HCT116 (cell line): Measurements from ENCODE around the gene BAG2. TPM values are rescaled to one million over a fixed set of nuclear protein-coding genes. Genes with fewer than 3 reads are reported as not detected.
A peak's percentile ranks its signal among the peaks of the same experiment; 100 is the strongest.

Experiments
- ATAC-seq: fragments of 200-7000 bp; cut with Tn5 transposase; 2 replicates; pipeline ENCODE4 v1.9.1; 2020; ENCODE audit warnings: mild to moderate bottlenecking, moderate library complexity
- BruUV-seq: library from RNA; stranded (reverse); fragments of 400-500 nt; replicated peaks from 2 replicates; lab custom pipeline; 2021; lab: Mats Ljungman, UMichigan
- CTCF ChIA-PET: fragments of 300-600 bp; sonication (Branson Sonifier 250); formaldehyde crosslinking; loops from one replicate; lab custom pipeline; 2021; ENCODE audit warnings: antibody characterized with exemption; lab: Charles Lee
- POLR2A ChIA-PET: fragments of 300-600, 350-600 bp; sonication (Branson Sonifier 250); formaldehyde crosslinking; loops from one replicate; lab custom pipeline; 2021; ENCODE audit warnings: antibody characterized with exemption; lab: Charles Lee
- RAD21 ChIA-PET, 2 experiments: fragments of 300-600 bp; sonication (Branson Sonifier 250); formaldehyde crosslinking; loops; one replicate each; lab custom pipeline; 2023; ENCODE audit warnings: low total read pairs in 2 of 2; ENCODE audit not compliant: uncharacterized antibody in 2 of 2, unreplicated experiment in 2 of 2, low non-redundant PET in 1 of 2; lab: Charles Lee
- DNase-seq: peaks from one replicate; pipeline ENCODE4 v3.0.0-alpha.2; 2010; ENCODE audit warnings: low read depth, low spot score
- H2AFZ ChIP-seq: fragments of 200-600 bp; shearing (Covaris generic), sonication (generic); 2 replicates; pipeline ENCODE4 v1.6.1; 2017; ENCODE audit warnings: low read depth, mixed run types, mixed read lengths, antibody characterized with exemption, low read length; ENCODE audit not compliant: poor library complexity, severe bottlenecking
- H3K27ac ChIP-seq: 2 replicates; pipeline ENCODE4 v1.5.1; 2012; ENCODE audit warnings: low read depth, low read length
- H3K27me3 ChIP-seq: fragments of 200-600 bp; sonication (generic); 2 replicates; pipeline ENCODE4 v1.6.1; 2016; ENCODE audit warnings: mixed run types, low read length, mixed read lengths; ENCODE audit not compliant: insufficient read depth
- H3K36me3 ChIP-seq, 2 experiments: fragments of 200-500 bp in 1 of 2; fragments of 200-600 bp in 1 of 2; sonication (Bioruptor generic) in 1 of 2; sonication (generic) in 1 of 2; 2 replicates each; pipeline versions ENCODE4 v1.5.1 to v1.6.1; 2014 to 2016; ENCODE audit warnings: low read length in 2 of 2, inconsistent platforms in 1 of 2, mixed read lengths in 1 of 2, mixed run types in 1 of 2; ENCODE audit not compliant: insufficient read depth in 2 of 2, control insufficient read depth in 1 of 2
- H3K4me1 ChIP-seq, 2 experiments: fragments of 200-600 bp in 1 of 2; sonication (generic) in 1 of 2; 2 replicates each; pipeline versions ENCODE4 v1.5.1 to v1.6.1; 2012 to 2017; ENCODE audit warnings: low read length in 2 of 2, inconsistent platforms in 1 of 2, mild to moderate bottlenecking in 1 of 2, mixed read lengths in 1 of 2, mixed run types in 1 of 2, moderate library complexity in 1 of 2; ENCODE audit not compliant: insufficient read depth in 2 of 2, control insufficient read depth in 1 of 2
- H3K4me2 ChIP-seq: fragments of 200-600 bp; sonication (generic); 2 replicates; pipeline ENCODE4 v1.6.1; 2017; ENCODE audit warnings: mixed run types, low read length, mixed read lengths
- H3K4me3 ChIP-seq, 2 experiments: fragments of 200-600 bp in 1 of 2; sonication (generic) in 1 of 2; replicated peaks in 1 of 2; 2 replicates each; pipeline ENCODE4 v1.5.1; 2011 to 2016; ENCODE audit warnings: low read length in 2 of 2, control low read depth in 1 of 2, low read depth in 1 of 2, mild to moderate bottlenecking in 1 of 2, mixed read lengths in 1 of 2, mixed run types in 1 of 2
- H3K79me2 ChIP-seq: fragments of 200-600 bp; sonication (generic); 2 replicates; pipeline ENCODE4 v1.6.1; 2017; ENCODE audit warnings: mild to moderate bottlenecking, mixed run types, low read length, moderate library complexity, mixed read lengths; ENCODE audit not compliant: insufficient read depth
- H3K9ac ChIP-seq: fragments of 200-600 bp; sonication (generic); 2 replicates; pipeline ENCODE4 v1.6.1; 2016; ENCODE audit warnings: low read length, mixed read lengths
- H3K9me2 ChIP-seq: fragments of 200-600 bp; sonication (generic), shearing (Covaris generic); 2 replicates; pipeline ENCODE4 v1.6.1; 2017; ENCODE audit warnings: mixed run types, mild to moderate bottlenecking, moderate library complexity; ENCODE audit not compliant: insufficient read depth
- H3K9me3 ChIP-seq, 2 experiments: fragments of 200-500 bp in 1 of 2; fragments of 200-600 bp in 1 of 2; sonication (Bioruptor generic) in 1 of 2; sonication (generic) in 1 of 2; 2 replicates each; pipeline ENCODE4 v1.6.1; 2014 to 2017; ENCODE audit warnings: low read length in 2 of 2, mixed read lengths in 2 of 2, inconsistent platforms in 1 of 2, low read depth in 1 of 2, mild to moderate bottlenecking in 1 of 2, mixed run types in 1 of 2, moderate library complexity in 1 of 2; ENCODE audit not compliant: control insufficient read depth in 1 of 2, insufficient read depth in 1 of 2
- H4K20me1 ChIP-seq: fragments of 200-600 bp; sonication (generic), shearing (Covaris generic); 2 replicates; pipeline ENCODE4 v1.6.1; 2017; ENCODE audit warnings: mixed run types, mild to moderate bottlenecking, moderate library complexity; ENCODE audit not compliant: insufficient read depth
- ATF3 ChIP-seq: IDR thresholded peaks from 2 replicates; pipeline ENCODE4 v1.6.1; 2012
- CBX3 ChIP-seq: IDR thresholded peaks from 2 replicates; pipeline ENCODE4 v1.6.1; 2012; ENCODE audit warnings: low read depth
- CTCF ChIP-seq, 3 experiments: fragments of 200-600 bp in 1 of 3; sonication (generic) in 1 of 3; IDR thresholded peaks in 2 of 3; conservative IDR thresholded peaks in 1 of 3; 2 replicates each; pipeline ENCODE4 v1.5.1; 2012 to 2017; ENCODE audit warnings: low read depth in 2 of 3, low read length in 2 of 3, antibody characterized with exemption in 1 of 3, borderline replicate concordance in 1 of 3, control low read depth in 1 of 3, mild to moderate bottlenecking in 1 of 3, mixed read lengths in 1 of 3, mixed run types in 1 of 3, moderate library complexity in 1 of 3; ENCODE audit not compliant: insufficient read depth in 1 of 3
- EGR1 ChIP-seq: IDR thresholded peaks from 2 replicates; pipeline ENCODE4 v1.6.1; 2012; ENCODE audit warnings: low read depth
- EZH2 ChIP-seq: fragments of 200-600 bp; sonication (generic); IDR thresholded peaks from 2 replicates; pipeline ENCODE4 v1.6.1; 2017; ENCODE audit warnings: antibody characterized with exemption, mixed run types
- EZH2phosphoT487 ChIP-seq: fragments of 200-600 bp; IDR thresholded peaks from 2 replicates; pipeline ENCODE4 v1.6.1; 2018; ENCODE audit warnings: antibody characterized with exemption, borderline replicate concordance
- FOSL1 ChIP-seq: IDR thresholded peaks from 2 replicates; pipeline ENCODE4 v1.6.1; 2012; ENCODE audit warnings: low read depth
- JUND ChIP-seq: IDR thresholded peaks from 2 replicates; pipeline ENCODE4 v1.6.1; 2012
- MAX ChIP-seq: IDR thresholded peaks from 2 replicates; pipeline ENCODE4 v1.6.1; 2012
- POLR2A ChIP-seq: IDR thresholded peaks from 2 replicates; pipeline ENCODE4 v1.7.0; 2011; ENCODE audit warnings: borderline replicate concordance; ENCODE audit not compliant: insufficient read depth, insufficient read length; ENCODE audit errors: extremely low read depth
- POLR2AphosphoS5 ChIP-seq: IDR thresholded peaks from 2 replicates; pipeline ENCODE4 v1.6.1; 2011; ENCODE audit warnings: mild to moderate bottlenecking, low read depth, low read length, moderate library complexity
- RAD21 ChIP-seq: IDR thresholded peaks from 2 replicates; pipeline ENCODE4 v1.6.1; 2012; ENCODE audit warnings: low read depth, mild to moderate bottlenecking
- REST ChIP-seq: IDR thresholded peaks from 2 replicates; pipeline ENCODE4 v1.6.1; 2012; ENCODE audit warnings: low read depth
- SIN3A ChIP-seq: IDR thresholded peaks from 2 replicates; pipeline ENCODE4 v1.6.1; 2012; ENCODE audit warnings: low read depth
- SRF ChIP-seq: IDR thresholded peaks from 2 replicates; pipeline ENCODE4 v1.6.1; 2012; ENCODE audit warnings: low read depth
- YY1 ChIP-seq: IDR thresholded peaks from 2 replicates; pipeline ENCODE4 v1.6.1; 2011; ENCODE audit warnings: low read length, low read depth, moderate library complexity, mild to moderate bottlenecking; ENCODE audit not compliant: insufficient replicate concordance; ENCODE audit errors: extremely low read depth
- ZBTB33 ChIP-seq: IDR thresholded peaks from 2 replicates; pipeline ENCODE4 v1.6.1; 2011; ENCODE audit warnings: mild to moderate bottlenecking, low read length, moderate library complexity; ENCODE audit not compliant: insufficient replicate concordance; ENCODE audit errors: extremely low read depth
- ZFX ChIP-seq: fragments of 450-650 bp; IDR thresholded peaks from 2 replicates; pipeline ENCODE4 v1.6.1; 2017
- ZNF274 ChIP-seq: fragments of 200-500 bp; sonication (Bioruptor generic); IDR thresholded peaks from 2 replicates; pipeline ENCODE4 v1.6.1; 2014; ENCODE audit warnings: mild to moderate bottlenecking, low read depth, low read length, inconsistent platforms
- intact Hi-C: fragments of 100-400 bp; cut with micrococcal nuclease; formaldehyde crosslinking; loops from 2 replicates; pipeline ENCODE4 v1.10.0; 2022
- total RNA-seq: library from RNA; stranded (reverse); gene quantifications from one replicate; pipeline ENCODE4 v1.2.1, GENCODE V29; 2021; ENCODE audit not compliant: unreplicated experiment

Gene BAG2
- total RNA-seq, 1 experiment from 2014 or later = 13.5 TPM

- peak overlapping the region; percentile 78 for H3K9ac ChIP-seq
- H3K9me2 ChIP-seq = no peaks in the 10 kb centered on the region; the same call in 1 of the 2 replicates
- peaks cover 49% of the 10 kb centered on the region for H3K79me2 ChIP-seq
- H3K4me1 ChIP-seq = peaks cover 3 to 12% of the 10 kb centered on the region in 2 experiments; a peak in 3 of 4 replicates
- ChIA-PET POLR2A (interaction anchor here (1.2 to 1.6 kb wide), 2 partner anchors 14 to 92 kb away, joined by 3 to 4 read pairs; no protein-coding TSS in a partner anchor), RAD21 (no interaction called here), CTCF (interaction anchor here (1.0 kb wide), 1 partner anchor 9 kb away, joined by 5 read pairs; no protein-coding TSS in a partner anchor)
- H2AFZ ChIP-seq = peak overlapping the region; percentile 97
- no peaks in the 10 kb centered on the region for H3K27me3 ChIP-seq
- peak overlapping the region; percentile 94 for H3K27ac ChIP-seq
- no peaks in the 10 kb centered on the region for H3K9me3 ChIP-seq
- peak overlapping the region; percentile 95 for H3K4me2 ChIP-seq
- no peaks in the 10 kb centered on the region for H3K36me3 ChIP-seq
- ATAC-seq (peak; percentile 88), DNase-seq (peak; percentile 54)
- intact Hi-C loops = no loop called here
- peak overlapping the region; percentile 78 to 83 for H3K4me3 ChIP-seq
- no peaks in the 10 kb centered on the region for H4K20me1 ChIP-seq
- BruUV-seq = no TSS peak
- TF ChIP-seq SRF (no peak), MAX (no peak; the same call in 1 of the 2 replicates), ZNF274 (no peak), RAD21 (no peak), ATF3 (no peak), SIN3A (no peak), ZFX (no peak), CTCF (IDR thresholded peaks at IDR 0.05 in 2 of 3, conservative IDR thresholded peaks at IDR 0.05 in 1 of 3; ENCODE audit: borderline replicate concordance in 1 of 3, insufficient read depth in 1 of 3, low read depth in 2 of 3, low read length in 2 of 3) (peak in 2 of 3 experiments; percentile 31 to 40; a peak in 1 of 6 replicates), JUND (no peak), EGR1 (peak; percentile 71), POLR2A (peak; percentile 0), ZBTB33 (no peak), POLR2AphosphoS5 (no peak), YY1 (no peak), CBX3 (no peak), FOSL1 (no peak), EZH2 (no peak), EZH2phosphoT487 (no peak), REST (no peak)
Measured at GRCh38 chr6:57221191-57221935, 49.2 kb downstream of the BAG2 start.
